Activated CD8-positive, alpha-beta T cell treated with anti-CD3 and anti-CD28 coated beads for 36 hours (primary cell): ENCODE measurements around the gene SIK3. TPM values are rescaled to one million over a fixed set of nuclear protein-coding genes. Genes with fewer than 3 reads are reported as not detected.

Experiments used
- ATAC-seq: fragments of 200-7000 bp; cut with Tn5 transposase; one replicate; pipeline ENCODE4 v1.10.0; 2021; ENCODE audit warnings: mild to moderate bottlenecking, moderate library complexity
- CTCF ChIA-PET: fragments of 350-600 bp; sonication (Branson Sonifier 250); formaldehyde crosslinking; loops from one replicate; lab custom pipeline; 2021; ENCODE audit warnings: antibody characterized with exemption; lab: Charles Lee
- POLR2A ChIA-PET: fragments of 350-600 bp; sonication (Branson Sonifier 250); formaldehyde crosslinking; loops from one replicate; lab custom pipeline; 2021; ENCODE audit warnings: antibody characterized with exemption; lab: Charles Lee
- DNase-seq: peaks from one replicate; pipeline ENCODE4 v3.0.0-alpha.2; 2020
- H3K27ac Mint-ChIP-seq: one replicate; pipeline ENCODE4 v1.8.0; 2021; ENCODE audit warnings: mild to moderate bottlenecking, mixed read lengths
- H3K27me3 Mint-ChIP-seq: one replicate; pipeline ENCODE4 v1.8.0; 2021; ENCODE audit warnings: mixed read lengths
- H3K36me3 Mint-ChIP-seq: one replicate; pipeline ENCODE4 v1.8.0; 2021; ENCODE audit warnings: low read depth, mixed read lengths
- H3K4me1 Mint-ChIP-seq: one replicate; pipeline ENCODE4 v1.8.0; 2021; ENCODE audit warnings: low read depth, mixed read lengths
- H3K4me3 Mint-ChIP-seq: one replicate; pipeline ENCODE4 v1.8.0; 2021; ENCODE audit warnings: mild to moderate bottlenecking, moderate library complexity, mixed read lengths
- H3K9me3 Mint-ChIP-seq: one replicate; pipeline ENCODE4 v1.8.0; 2021; ENCODE audit warnings: mixed read lengths
- intact Hi-C: fragments of 100-400 bp; cut with micrococcal nuclease; formaldehyde crosslinking; loops from one replicate; pipeline ENCODE4 v1.10.0; 2022
- total RNA-seq, 2 experiments: library from RNA; stranded (reverse); gene quantifications; one replicate each; pipeline ENCODE4 v1.2.3, GENCODE V29; 2021
- TF ChIP-seq, protein P1 (sequence below): fragments of 200-600 bp; IDR thresholded peaks from one replicate; pipeline ENCODE4 v1.8.0; 2022; ENCODE audit warnings: antibody characterized with exemption, mild to moderate bottlenecking

The SIK3 gene
- total RNA-seq, 2 experiments from 2014 or later, result 18.7 to 24.1 TPM

DNA sequence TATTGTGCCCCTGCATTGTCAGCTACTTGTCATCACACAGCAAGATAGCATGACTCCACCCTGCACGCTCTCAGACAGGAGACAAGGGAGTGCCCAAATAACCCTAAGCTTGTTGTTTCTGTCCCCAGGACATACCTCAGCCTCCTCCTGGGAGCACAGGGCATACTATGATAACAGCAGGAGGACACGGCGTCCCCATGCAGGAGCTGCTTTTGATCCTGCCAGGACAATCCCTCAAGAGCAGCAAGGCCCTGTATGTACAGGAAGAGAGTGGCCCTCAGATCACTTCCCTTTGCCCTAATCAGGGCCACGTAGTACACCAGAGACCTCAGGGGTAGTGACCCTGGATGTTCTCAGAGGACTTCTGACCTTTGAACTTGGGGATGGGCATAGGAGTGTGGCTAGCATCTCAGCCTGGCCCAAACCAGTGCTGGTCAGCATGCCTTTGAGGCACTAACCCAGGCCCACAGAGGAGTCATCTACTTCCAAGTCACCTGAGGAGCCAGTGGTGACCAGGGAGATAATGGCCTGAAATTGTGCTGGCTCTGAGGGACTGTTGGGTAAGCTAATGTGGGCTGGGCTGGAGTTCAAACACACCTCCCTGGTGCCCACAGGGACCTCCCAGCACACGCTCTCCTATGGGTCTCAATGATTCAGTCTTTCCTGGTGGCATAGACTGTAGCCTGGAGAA lies 284.3 kb downstream of the SIK3 start:
- TF ChIP-seq, protein P1, sequence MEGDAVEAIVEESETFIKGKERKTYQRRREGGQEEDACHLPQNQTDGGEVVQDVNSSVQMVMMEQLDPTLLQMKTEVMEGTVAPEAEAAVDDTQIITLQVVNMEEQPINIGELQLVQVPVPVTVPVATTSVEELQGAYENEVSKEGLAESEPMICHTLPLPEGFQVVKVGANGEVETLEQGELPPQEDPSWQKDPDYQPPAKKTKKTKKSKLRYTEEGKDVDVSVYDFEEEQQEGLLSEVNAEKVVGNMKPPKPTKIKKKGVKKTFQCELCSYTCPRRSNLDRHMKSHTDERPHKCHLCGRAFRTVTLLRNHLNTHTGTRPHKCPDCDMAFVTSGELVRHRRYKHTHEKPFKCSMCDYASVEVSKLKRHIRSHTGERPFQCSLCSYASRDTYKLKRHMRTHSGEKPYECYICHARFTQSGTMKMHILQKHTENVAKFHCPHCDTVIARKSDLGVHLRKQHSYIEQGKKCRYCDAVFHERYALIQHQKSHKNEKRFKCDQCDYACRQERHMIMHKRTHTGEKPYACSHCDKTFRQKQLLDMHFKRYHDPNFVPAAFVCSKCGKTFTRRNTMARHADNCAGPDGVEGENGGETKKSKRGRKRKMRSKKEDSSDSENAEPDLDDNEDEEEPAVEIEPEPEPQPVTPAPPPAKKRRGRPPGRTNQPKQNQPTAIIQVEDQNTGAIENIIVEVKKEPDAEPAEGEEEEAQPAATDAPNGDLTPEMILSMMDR, result no peak
- no peak overlapping the region for H3K27ac Mint-ChIP-seq
- CTCF ChIA-PET, result interaction anchor here (1.0 to 2.3 kb wide), 5 partner anchors 7 to 292 kb away, joined by 3 to 14 read pairs (median 3); no protein-coding TSS in a partner anchor
- intact Hi-C loops, result no loop called here
- POLR2A ChIA-PET, result no interaction called here
- no peaks in the 10 kb centered on the region for H3K9me3 Mint-ChIP-seq
- DNase-seq (no peak), ATAC-seq (no peak)
- H3K4me3 Mint-ChIP-seq, result no peak overlapping the region
- H3K27me3 Mint-ChIP-seq, result peaks cover 2% of the 10 kb centered on the region
- H3K36me3 Mint-ChIP-seq, result no peaks in the 10 kb centered on the region
- H3K4me1 Mint-ChIP-seq, result no peaks in the 10 kb centered on the region

DNA sequence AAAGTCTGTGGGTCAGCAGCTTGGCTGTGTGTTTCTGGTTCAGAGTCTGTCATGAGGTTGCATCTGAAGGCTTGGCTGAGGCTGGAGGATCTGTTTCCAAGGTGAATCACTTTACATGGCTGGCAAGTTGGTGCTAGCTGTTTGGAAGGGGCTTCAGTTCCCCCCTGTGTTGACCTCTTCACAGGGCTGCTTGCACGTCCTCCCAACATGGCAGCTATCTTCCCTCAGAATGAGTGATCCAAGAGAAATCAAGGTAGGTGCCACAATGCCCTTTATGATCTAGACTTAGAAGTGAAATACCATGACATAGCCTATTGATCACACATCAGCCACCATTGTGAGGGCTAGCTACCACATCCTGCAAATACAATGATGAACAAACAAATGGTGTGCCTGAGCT lies 285.1 kb downstream of the SIK3 start:
- CTCF ChIA-PET, result interaction anchor here (1.0 to 2.3 kb wide), 8 partner anchors 8 to 293 kb away, joined by 3 to 14 read pairs (median 4); partner anchors contain the start of gene APOA5
- POLR2A ChIA-PET, result interaction anchor here (0.8 kb wide), 1 partner anchor 22 kb away, joined by 3 read pairs; no protein-coding TSS in a partner anchor
- H3K27ac Mint-ChIP-seq, result no peak overlapping the region
- no peaks in the 10 kb centered on the region for H3K9me3 Mint-ChIP-seq
- TF ChIP-seq, protein P1, result no peak
- no peak overlapping the region for H3K4me3 Mint-ChIP-seq
- intact Hi-C loops, result no loop called here
- H3K27me3 Mint-ChIP-seq, result peaks cover 2% of the 10 kb centered on the region
- H3K36me3 Mint-ChIP-seq, result no peaks in the 10 kb centered on the region
- H3K4me1 Mint-ChIP-seq, result no peaks in the 10 kb centered on the region
- no peak for ATAC-seq
- no peak for DNase-seq

DNA sequence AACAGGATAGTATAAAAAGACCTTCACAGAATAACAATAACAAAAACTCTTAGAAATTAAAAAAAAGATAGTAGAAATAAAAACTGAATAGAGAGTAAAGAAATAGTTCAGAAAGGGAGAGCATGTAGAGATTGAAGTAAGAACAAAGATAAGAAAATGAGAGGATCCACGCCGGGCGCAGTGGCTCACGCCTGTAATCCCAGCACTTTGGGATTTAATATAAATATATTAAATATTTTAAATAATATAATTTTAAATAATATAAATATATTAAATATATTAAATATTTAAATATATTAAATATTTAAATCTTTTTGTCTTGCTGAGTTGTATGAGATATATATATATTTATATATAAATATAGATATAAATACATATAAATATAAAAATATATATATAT lies 286.1 kb downstream of the SIK3 start:
- TF ChIP-seq, protein P1, result no peak
- peaks cover 2% of the 10 kb centered on the region for H3K27me3 Mint-ChIP-seq
- no peaks in the 10 kb centered on the region for H3K36me3 Mint-ChIP-seq
- H3K4me1 Mint-ChIP-seq, result no peaks in the 10 kb centered on the region
- no peak overlapping the region for H3K4me3 Mint-ChIP-seq
- ChIA-PET CTCF (interaction anchor here (1.0 to 2.3 kb wide), 4 partner anchors 10 to 23 kb away, joined by 4 to 14 read pairs (median 4); partner anchors contain the start of gene APOA5), POLR2A (interaction anchor here (0.8 kb wide), 1 partner anchor 23 kb away, joined by 3 read pairs; no protein-coding TSS in a partner anchor)
- no peak overlapping the region for H3K27ac Mint-ChIP-seq
- H3K9me3 Mint-ChIP-seq, result no peaks in the 10 kb centered on the region
- ATAC-seq (no peak), DNase-seq (no peak)
- intact Hi-C loops, result no loop called here

DNA sequence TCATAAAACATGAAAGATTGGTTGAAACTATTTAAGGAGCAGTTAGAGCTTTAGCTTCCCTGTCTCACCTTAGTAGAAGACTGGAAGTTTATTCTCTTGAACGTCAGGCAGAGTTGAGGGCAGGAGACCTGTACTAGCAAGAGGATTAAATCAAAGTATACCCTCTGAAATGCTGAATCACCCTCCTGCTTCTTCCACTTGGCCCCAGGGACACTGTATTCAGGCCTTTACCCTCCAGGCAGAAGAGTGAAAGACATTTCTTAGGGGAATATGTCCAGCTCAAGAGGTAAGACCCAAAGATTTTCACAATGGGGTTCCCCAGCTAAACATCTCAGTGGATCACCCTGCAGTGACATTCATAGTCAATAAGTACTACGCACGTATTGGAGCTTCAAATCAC lies 287.0 kb downstream of the SIK3 start:
- no peak for ATAC-seq
- Mint-ChIP-seq H3K9me3 (no peaks in the 10 kb centered on the region), H3K4me1 (no peaks in the 10 kb centered on the region), H3K4me3 (no peak overlapping the region), H3K36me3 (no peaks in the 10 kb centered on the region), H3K27me3 (peaks cover 2% of the 10 kb centered on the region), H3K27ac (no peak overlapping the region)
- TF ChIP-seq, protein P1, result no peak
- CTCF ChIA-PET, result interaction anchor here (1.6 to 2.5 kb wide), 2 partner anchors 20 to 25 kb away, joined by 5 to 13 read pairs; partner anchors contain the start of gene APOA5
- DNase-seq, result no peak
- intact Hi-C loops, result no loop called here
- POLR2A ChIA-PET, result no interaction called here
